OCI-LY7 (cell line): ENCODE data around the gene ZFAND4. TPM values are rescaled to one million over a fixed set of nuclear protein-coding genes. Genes with fewer than 3 reads are reported as not detected.

Experiments
- BruUV-seq: library from RNA; stranded (reverse); fragments of 400-500 nt; replicated peaks from 2 replicates; lab custom pipeline; 2021; lab: Mats Ljungman, UMichigan
- CTCF ChIA-PET: fragments of 300-600 bp; sonication (Branson Sonifier 250); formaldehyde crosslinking; loops from one replicate; lab custom pipeline; 2022; ENCODE audit warnings: antibody characterized with exemption; ENCODE audit not compliant: unreplicated experiment; lab: Charles Lee
- POLR2A ChIA-PET: fragments of 300-600 bp; sonication (Branson Sonifier 250); formaldehyde crosslinking; loops from one replicate; lab custom pipeline; 2022; ENCODE audit warnings: antibody characterized with exemption; lab: Charles Lee
- DNase-seq: peaks from one replicate; pipeline ENCODE4 v3.0.0-alpha.2; 2015; ENCODE audit warnings: low spot score
- H2AFZ ChIP-seq: fragments of 200-600 bp; sonication (generic), shearing (Covaris generic); 2 replicates; pipeline ENCODE4 v1.6.1; 2014; ENCODE audit warnings: mild to moderate bottlenecking, antibody characterized with exemption, low read length, moderate library complexity
- H3K27ac ChIP-seq: fragments of 200-600 bp; sonication (generic); 2 replicates; pipeline ENCODE4 v1.5.1; 2014; ENCODE audit warnings: mixed run types, low read depth, mild to moderate bottlenecking, moderate library complexity, low read length, inconsistent platforms; ENCODE audit not compliant: poor library complexity, severe bottlenecking
- H3K36me3 ChIP-seq: fragments of 200-600 bp; sonication (generic); 2 replicates; pipeline ENCODE4 v1.6.1; 2014; ENCODE audit warnings: mild to moderate bottlenecking, antibody characterized with exemption, low read length, moderate library complexity, mixed read lengths; ENCODE audit not compliant: insufficient read depth
- H3K4me1 ChIP-seq: fragments of 200-600 bp; sonication (generic); 2 replicates; pipeline ENCODE4 v1.5.1; 2014; ENCODE audit warnings: mild to moderate bottlenecking, low read length; ENCODE audit not compliant: insufficient read depth, poor library complexity, severe bottlenecking
- H3K4me2 ChIP-seq: fragments of 200-600 bp; sonication (generic); 2 replicates; pipeline ENCODE4 v1.6.1; 2014; ENCODE audit warnings: mild to moderate bottlenecking, low read length
- H3K4me3 ChIP-seq: fragments of 200-600 bp; sonication (generic); 2 replicates; pipeline ENCODE4 v1.5.1; 2014; ENCODE audit warnings: mild to moderate bottlenecking, low read depth, low read length; ENCODE audit not compliant: poor library complexity, severe bottlenecking
- H3K79me2 ChIP-seq: fragments of 200-600 bp; sonication (generic); 2 replicates; pipeline ENCODE4 v1.6.1; 2016; ENCODE audit warnings: low read depth, mild to moderate bottlenecking, low read length, moderate library complexity, mixed read lengths; ENCODE audit not compliant: insufficient read depth
- H3K9me2 ChIP-seq: fragments of 200-600 bp; sonication (generic); 2 replicates; pipeline ENCODE4 v1.6.1; 2016; ENCODE audit warnings: mild to moderate bottlenecking, low read length, mixed read lengths; ENCODE audit not compliant: insufficient read depth
- H3K9me3 ChIP-seq: fragments of 200-600 bp; sonication (generic); 2 replicates; pipeline ENCODE4 v1.6.1; 2014; ENCODE audit warnings: mild to moderate bottlenecking, mixed run types, low read length, mixed read lengths
- H4K20me1 ChIP-seq: fragments of 200-600 bp; sonication (generic); 2 replicates; pipeline ENCODE4 v1.6.1; 2014; ENCODE audit warnings: mild to moderate bottlenecking, antibody characterized with exemption, low read length, moderate library complexity, mixed read lengths; ENCODE audit not compliant: insufficient read depth
- CTCF ChIP-seq: fragments of 200-600 bp; sonication (generic); conservative IDR thresholded peaks from 2 replicates; pipeline ENCODE4 v1.5.1; 2014; ENCODE audit warnings: mild to moderate bottlenecking, antibody characterized with exemption, low read length, moderate library complexity, mixed read lengths
- EZH2phosphoT487 ChIP-seq: fragments of 200-600 bp; sonication (generic); IDR thresholded peaks from 2 replicates; pipeline ENCODE4 v1.6.1; 2018; ENCODE audit warnings: low read depth, borderline replicate concordance, mild to moderate bottlenecking, mixed run types, antibody characterized with exemption, low read length, moderate library complexity, mixed read lengths
- intact Hi-C: fragments of 100-400 bp; cut with micrococcal nuclease; formaldehyde crosslinking; loops from one replicate; pipeline ENCODE4 v1.10.0; 2022; ENCODE audit not compliant: unreplicated experiment
- total RNA-seq, 2 experiments: library from RNA; depleted of rRNA in 1 of 2; stranded (reverse); fragments of >200 nt in 1 of 2; shearing (Covaris generic) in 1 of 2; gene quantifications; 2 replicates each; pipeline ENCODE4 v1.2.3, GENCODE V29; 2014 to 2022

ZFAND4 gene
- total RNA-seq, 2 experiments from 2014 or later: 18.6 to 35.8 TPM

- ChIA-PET CTCF (no interaction called here), POLR2A (interaction anchor here (0.7 kb wide), 1 partner anchor 27 kb away, joined by 3 read pairs; no protein-coding TSS in a partner anchor)
- Histone ChIP-seq H3K4me3 (no peak overlapping the region), H3K9me2 (no peaks in the 10 kb centered on the region), H3K9me3 (no peaks in the 10 kb centered on the region), H3K36me3 (peaks cover 8% of the 10 kb centered on the region; the same call in 1 of the 2 replicates), H3K4me1 (no peaks in the 10 kb centered on the region), H4K20me1 (no peaks in the 10 kb centered on the region), H3K79me2 (no peaks in the 10 kb centered on the region), H2AFZ (no peak overlapping the region), H3K4me2 (no peak overlapping the region), H3K27ac (no peak overlapping the region)
- DNase-seq: no peak
- TF ChIP-seq EZH2phosphoT487 (no peak), CTCF (no peak)
- no TSS peak for BruUV-seq
- intact Hi-C loops: no loop called here
Observed at GRCh38 chr10:45624724-45625123, 47.8 kb downstream of the ZFAND4 start.

DNA sequence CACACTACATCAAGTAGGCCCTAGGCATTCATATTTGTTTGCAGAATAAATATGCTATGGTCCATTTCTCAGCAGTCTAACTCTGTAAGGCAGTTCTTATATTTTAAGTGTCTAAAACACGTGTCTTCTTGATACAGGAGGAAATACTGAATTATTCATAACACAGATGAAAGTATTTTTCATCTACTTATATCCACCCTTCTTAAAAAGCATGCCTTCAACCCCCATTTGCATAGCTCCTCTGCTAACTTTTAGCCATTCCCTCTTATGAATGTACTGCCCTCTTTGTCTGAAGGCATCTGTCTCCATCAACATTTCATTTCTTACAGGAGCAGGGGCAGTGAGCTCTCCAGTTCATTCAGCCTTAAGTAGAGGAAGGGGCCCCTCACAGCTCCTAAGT, 57.7 kb downstream of the ZFAND4 start:
- Histone ChIP-seq H3K4me1 (no peaks in the 10 kb centered on the region), H3K4me2 (no peak overlapping the region), H3K36me3 (peaks cover 8% of the 10 kb centered on the region), H3K27ac (no peak overlapping the region), H2AFZ (no peak overlapping the region), H3K9me3 (no peaks in the 10 kb centered on the region), H3K9me2 (no peaks in the 10 kb centered on the region), H3K4me3 (no peak overlapping the region), H3K79me2 (no peaks in the 10 kb centered on the region), H4K20me1 (no peaks in the 10 kb centered on the region)
- CTCF ChIA-PET: no interaction called here
- DNase-seq: no peak
- TF ChIP-seq EZH2phosphoT487 (no peak), CTCF (no peak)
- intact Hi-C loops: no loop called here
- POLR2A ChIA-PET: interaction anchor here (0.5 to 0.7 kb wide), 2 partner anchors 36 to 90 kb away, joined by 4 to 5 read pairs; no protein-coding TSS in a partner anchor
- BruUV-seq: no TSS peak

- H4K20me1 ChIP-seq: no peaks in the 10 kb centered on the region
- POLR2A ChIA-PET: interaction anchor here (0.5 kb wide), 1 partner anchor 56 kb away, joined by 5 read pairs; no protein-coding TSS in a partner anchor
- peaks cover 8% of the 10 kb centered on the region for H3K36me3 ChIP-seq
- H3K79me2 ChIP-seq: no peaks in the 10 kb centered on the region
- intact Hi-C loops: no loop called here
- H3K9me2 ChIP-seq: no peaks in the 10 kb centered on the region
- no peak overlapping the region for H2AFZ ChIP-seq
- no TSS peak for BruUV-seq
- TF ChIP-seq EZH2phosphoT487 (no peak), CTCF (no peak)
- no peaks in the 10 kb centered on the region for H3K9me3 ChIP-seq
- H3K4me3 ChIP-seq: no peak overlapping the region
- H3K27ac ChIP-seq: no peak overlapping the region
- CTCF ChIA-PET: no interaction called here
- no peaks in the 10 kb centered on the region for H3K4me1 ChIP-seq
- H3K4me2 ChIP-seq: no peak overlapping the region
- no peak for DNase-seq
Observed at GRCh38 chr10:45612741-45613140, 59.8 kb downstream of the ZFAND4 start.
